Measurements from ENCODE around the gene KBTBD13.

Gene KBTBD13

DNA sequence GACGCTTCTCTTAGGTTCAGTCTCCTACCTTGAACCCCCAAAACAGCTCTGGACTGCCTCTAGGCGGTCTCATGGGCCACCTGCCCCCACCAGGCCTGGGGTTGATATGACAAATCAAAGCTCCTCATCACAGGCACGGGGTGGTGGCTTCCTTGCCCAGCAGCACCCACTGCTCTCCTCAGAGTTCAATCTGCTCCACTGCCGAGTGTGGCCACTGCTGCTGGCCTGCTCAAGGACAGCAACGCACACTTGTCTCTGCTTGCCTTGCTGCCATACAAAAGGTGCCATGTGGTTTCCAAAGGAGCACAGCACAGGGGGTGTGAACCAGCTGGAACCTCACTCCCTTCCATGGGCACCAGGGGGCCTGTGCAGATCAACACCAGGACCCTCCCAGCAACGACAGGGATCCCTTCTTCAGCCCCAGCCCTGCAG, 10.2 kb downstream of the KBTBD13 start:
- no peak for DNase-seq (ENCODE audit: low spot score)
- in situ Hi-C loops (cut with MboI; ENCODE audit: low pct_unique_long_range_greater_than_20kb, low sequenced_read_pairs, unreplicated experiment): no loop called here
- TF ChIP-seq, protein P1, sequence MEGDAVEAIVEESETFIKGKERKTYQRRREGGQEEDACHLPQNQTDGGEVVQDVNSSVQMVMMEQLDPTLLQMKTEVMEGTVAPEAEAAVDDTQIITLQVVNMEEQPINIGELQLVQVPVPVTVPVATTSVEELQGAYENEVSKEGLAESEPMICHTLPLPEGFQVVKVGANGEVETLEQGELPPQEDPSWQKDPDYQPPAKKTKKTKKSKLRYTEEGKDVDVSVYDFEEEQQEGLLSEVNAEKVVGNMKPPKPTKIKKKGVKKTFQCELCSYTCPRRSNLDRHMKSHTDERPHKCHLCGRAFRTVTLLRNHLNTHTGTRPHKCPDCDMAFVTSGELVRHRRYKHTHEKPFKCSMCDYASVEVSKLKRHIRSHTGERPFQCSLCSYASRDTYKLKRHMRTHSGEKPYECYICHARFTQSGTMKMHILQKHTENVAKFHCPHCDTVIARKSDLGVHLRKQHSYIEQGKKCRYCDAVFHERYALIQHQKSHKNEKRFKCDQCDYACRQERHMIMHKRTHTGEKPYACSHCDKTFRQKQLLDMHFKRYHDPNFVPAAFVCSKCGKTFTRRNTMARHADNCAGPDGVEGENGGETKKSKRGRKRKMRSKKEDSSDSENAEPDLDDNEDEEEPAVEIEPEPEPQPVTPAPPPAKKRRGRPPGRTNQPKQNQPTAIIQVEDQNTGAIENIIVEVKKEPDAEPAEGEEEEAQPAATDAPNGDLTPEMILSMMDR (IDR thresholded peaks at IDR 0.05; ENCODE audit: extremely low read depth, insufficient read depth, missing control alignments): no peak

DNA sequence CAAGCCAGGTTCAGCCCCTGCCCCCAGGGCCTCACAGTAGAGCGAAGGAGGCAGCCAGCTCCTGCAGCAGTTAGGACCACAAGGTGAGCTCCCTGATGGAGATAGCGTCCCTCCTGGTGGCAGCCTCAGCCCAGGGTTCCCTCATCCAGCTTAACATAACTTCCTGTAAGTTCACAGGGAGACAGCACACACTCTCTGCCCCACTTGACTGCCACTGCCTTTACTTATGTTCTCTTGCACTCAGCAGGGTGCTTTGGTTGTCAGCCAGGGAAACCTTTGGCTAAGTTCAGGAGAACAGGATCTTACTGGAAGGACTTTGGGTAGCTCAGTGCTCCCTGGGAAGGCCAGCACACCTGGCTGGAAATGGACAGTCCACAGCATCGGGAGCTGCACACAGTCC, 10.9 kb downstream of the KBTBD13 start:
- no peak for DNase-seq (ENCODE audit: low spot score)
- TF ChIP-seq, protein P1 (IDR thresholded peaks at IDR 0.05; ENCODE audit: extremely low read depth, insufficient read depth, missing control alignments): no peak
- in situ Hi-C loops (cut with MboI; ENCODE audit: low pct_unique_long_range_greater_than_20kb, low sequenced_read_pairs, unreplicated experiment): no loop called here

DNA sequence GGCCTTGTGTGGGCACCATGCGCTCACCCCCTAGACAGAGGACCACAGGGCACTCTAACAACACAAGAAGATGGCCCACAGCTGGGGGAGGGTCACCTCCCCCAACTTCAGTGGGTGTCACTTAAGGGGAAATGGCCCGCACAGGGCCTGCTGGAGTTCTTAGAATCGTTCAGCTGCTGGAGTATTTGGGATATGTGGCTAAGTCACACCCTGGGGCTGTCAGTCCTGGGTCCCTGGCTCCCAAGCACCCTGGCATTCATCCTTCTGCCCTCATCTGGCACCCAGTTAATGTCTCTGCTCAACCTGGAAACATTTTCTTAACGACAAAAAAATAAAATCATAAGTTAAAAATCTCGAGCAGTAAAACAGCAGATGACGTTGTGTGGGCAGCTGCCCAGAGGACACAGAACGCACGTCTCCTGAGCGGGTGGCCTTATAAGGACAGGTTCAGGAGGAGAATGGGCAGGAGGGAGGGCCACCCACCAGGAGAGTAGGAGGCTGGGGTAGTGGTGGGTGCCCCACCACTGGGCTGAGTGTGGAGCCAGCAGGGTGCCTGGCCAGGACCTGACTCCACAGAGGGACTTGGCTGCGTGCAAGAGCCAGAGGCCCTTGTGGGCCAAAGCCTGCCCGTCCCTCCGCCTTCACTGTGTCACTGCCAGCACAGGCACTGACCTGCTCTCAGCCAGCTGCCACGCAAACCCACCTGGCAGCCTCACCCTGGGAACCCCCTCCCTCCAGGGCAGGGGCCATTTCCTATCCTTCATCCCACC, 11.5 kb downstream of the KBTBD13 start:
- TF ChIP-seq, protein P1 (IDR thresholded peaks at IDR 0.05; ENCODE audit: extremely low read depth, insufficient read depth, missing control alignments): no peak
- no peak for DNase-seq (ENCODE audit: low spot score)
- in situ Hi-C loops (cut with MboI; ENCODE audit: low pct_unique_long_range_greater_than_20kb, low sequenced_read_pairs, unreplicated experiment): no loop called here

DNA sequence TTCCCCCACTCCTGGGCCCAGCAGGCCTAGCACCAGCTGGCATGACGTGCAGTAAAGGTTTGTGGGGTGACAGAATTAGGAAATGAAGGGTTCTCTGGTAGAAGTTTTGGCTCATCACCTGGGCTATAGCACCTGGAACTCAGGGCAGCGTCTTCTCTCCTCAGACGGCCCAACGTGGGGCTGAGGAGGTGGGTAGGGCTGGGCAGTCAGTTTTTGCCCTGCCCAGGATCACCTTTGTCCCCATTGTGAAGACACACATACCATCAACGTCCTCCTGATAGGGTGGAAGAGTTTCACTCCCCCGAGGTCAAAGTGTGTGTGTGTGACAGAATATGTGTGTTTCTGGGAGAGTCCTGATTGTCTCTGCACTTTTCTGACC, 12.1 kb downstream of the KBTBD13 start:
- in situ Hi-C loops (cut with MboI; ENCODE audit: low pct_unique_long_range_greater_than_20kb, low sequenced_read_pairs, unreplicated experiment): no loop called here
- DNase-seq (ENCODE audit: low spot score): no peak
- TF ChIP-seq, protein P1 (IDR thresholded peaks at IDR 0.05; ENCODE audit: extremely low read depth, insufficient read depth, missing control alignments): no peak

DNA sequence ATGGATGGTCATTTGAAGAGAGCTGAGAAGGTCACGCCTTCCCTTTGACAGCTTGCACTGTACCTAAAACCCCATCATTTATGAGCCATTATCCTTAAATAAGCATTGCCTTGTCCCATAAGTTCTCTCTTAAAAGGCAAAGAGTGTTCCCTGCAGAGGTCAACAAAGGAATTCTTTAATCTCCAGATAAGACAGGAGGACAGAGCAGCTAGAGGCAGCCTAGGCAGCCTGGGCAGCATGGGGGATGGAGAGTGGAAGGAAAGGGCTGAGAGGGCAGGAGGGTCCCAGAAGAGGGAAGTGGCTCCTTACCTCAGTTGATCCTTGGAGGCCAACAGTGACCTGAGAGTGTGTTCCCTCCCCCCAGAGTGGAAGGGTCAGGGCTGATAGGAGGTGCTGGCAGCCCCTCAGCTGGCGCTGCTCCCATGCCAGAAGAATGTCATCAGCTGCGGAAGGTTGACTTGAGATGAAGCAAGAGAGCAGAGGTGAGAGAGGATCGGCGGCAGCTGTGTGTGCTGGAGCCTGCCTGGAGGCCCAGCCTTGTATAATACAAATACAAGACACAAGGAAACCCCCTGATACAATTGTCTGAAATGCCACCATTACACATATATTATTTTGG, 12.8 kb downstream of the KBTBD13 start:
- DNase-seq (ENCODE audit: low spot score): no peak
- TF ChIP-seq, protein P1 (IDR thresholded peaks at IDR 0.05; ENCODE audit: extremely low read depth, insufficient read depth, missing control alignments): no peak
- in situ Hi-C loops (cut with MboI; ENCODE audit: low pct_unique_long_range_greater_than_20kb, low sequenced_read_pairs, unreplicated experiment): no loop called here

DNA sequence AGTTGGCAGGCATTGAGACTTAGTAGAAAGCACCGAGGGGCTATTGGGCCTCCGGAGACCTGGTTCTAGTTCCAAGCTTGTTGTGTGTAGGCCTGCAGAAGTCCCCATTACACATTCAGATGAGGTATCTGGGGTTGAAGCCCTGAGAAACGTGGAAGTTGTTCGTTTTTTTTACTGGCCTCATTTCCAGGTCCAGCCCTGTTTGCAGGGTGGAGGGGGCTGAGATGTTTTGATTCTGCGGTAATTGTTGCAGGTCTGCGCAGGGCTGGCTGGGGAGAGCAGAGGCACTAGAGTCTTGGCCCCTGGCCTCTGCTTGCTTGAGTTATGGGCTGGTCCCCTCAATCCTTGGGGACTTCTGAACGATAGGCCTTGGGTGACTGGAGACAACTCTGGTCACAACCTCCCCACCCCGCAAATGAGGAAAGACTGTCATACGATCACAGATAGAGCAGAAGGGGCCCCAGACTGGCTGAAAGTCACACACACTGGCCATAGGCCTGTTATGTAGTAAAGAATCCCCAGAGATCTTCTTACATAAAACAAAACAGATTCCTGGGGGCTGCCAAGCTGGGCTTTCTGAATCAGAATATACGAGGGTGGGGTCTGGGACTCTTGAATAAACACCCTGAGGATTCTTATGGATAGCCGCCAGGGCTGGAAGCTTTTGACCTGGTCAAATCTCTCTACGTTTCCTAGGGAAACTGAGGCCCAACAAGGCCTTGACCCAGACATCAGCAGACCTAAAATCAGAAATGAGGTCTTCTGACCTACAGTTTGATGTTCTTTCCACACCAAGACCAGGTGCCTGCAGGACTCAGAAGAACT, 15.6 kb downstream of the KBTBD13 start:
- TF ChIP-seq, protein P1 (IDR thresholded peaks at IDR 0.05; ENCODE audit: extremely low read depth, insufficient read depth, missing control alignments): no peak
- DNase-seq (ENCODE audit: low spot score): no peak
- in situ Hi-C loops (cut with MboI; ENCODE audit: low pct_unique_long_range_greater_than_20kb, low sequenced_read_pairs, unreplicated experiment): no loop called here

Data from GM13977 (cell line).